ENCODE measurements around the gene NFKBIE. TPM values are rescaled to one million over a fixed set of nuclear protein-coding genes. Genes with fewer than 3 reads are reported as not detected.

Gene NFKBIE
- total and polyA plus RNA-seq, 9 of the 15 experiments (the other 6 are each of a cell fraction or from before 2014, with no cell fraction given): 2.1 to 16.4 (median 11.7) TPM

DNA sequence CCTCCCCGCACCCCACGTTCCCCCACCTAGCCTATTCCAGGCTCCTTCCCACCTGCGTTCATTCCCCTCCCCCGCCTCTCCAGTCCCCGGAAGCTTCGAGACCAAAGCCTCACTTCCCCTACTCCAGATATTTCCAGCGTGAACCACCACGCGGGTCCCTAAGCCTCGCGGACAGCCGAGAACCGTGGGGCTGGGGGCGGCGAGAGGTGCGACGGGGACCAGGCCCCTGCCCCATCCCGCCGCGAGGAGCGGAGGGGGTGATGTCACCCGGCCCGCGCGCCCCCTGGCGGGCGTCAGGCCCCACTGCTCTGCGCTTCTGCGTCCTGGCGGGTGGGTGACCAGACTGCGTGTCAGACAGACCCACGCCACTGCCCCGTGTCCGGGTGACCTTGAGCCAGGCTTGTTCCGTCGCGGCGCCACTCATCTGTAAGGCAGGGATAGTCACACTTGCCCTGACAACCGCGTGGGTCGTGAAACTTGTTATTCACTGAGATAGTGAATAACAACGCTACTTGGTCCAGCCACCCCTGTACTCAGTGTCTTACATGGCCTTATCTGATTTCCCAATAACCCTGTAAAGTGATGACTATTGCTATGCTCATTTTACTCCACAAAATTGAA is 27.4 kb downstream of the NFKBIE start (continued):
- TF ChIP-seq, protein P1, sequence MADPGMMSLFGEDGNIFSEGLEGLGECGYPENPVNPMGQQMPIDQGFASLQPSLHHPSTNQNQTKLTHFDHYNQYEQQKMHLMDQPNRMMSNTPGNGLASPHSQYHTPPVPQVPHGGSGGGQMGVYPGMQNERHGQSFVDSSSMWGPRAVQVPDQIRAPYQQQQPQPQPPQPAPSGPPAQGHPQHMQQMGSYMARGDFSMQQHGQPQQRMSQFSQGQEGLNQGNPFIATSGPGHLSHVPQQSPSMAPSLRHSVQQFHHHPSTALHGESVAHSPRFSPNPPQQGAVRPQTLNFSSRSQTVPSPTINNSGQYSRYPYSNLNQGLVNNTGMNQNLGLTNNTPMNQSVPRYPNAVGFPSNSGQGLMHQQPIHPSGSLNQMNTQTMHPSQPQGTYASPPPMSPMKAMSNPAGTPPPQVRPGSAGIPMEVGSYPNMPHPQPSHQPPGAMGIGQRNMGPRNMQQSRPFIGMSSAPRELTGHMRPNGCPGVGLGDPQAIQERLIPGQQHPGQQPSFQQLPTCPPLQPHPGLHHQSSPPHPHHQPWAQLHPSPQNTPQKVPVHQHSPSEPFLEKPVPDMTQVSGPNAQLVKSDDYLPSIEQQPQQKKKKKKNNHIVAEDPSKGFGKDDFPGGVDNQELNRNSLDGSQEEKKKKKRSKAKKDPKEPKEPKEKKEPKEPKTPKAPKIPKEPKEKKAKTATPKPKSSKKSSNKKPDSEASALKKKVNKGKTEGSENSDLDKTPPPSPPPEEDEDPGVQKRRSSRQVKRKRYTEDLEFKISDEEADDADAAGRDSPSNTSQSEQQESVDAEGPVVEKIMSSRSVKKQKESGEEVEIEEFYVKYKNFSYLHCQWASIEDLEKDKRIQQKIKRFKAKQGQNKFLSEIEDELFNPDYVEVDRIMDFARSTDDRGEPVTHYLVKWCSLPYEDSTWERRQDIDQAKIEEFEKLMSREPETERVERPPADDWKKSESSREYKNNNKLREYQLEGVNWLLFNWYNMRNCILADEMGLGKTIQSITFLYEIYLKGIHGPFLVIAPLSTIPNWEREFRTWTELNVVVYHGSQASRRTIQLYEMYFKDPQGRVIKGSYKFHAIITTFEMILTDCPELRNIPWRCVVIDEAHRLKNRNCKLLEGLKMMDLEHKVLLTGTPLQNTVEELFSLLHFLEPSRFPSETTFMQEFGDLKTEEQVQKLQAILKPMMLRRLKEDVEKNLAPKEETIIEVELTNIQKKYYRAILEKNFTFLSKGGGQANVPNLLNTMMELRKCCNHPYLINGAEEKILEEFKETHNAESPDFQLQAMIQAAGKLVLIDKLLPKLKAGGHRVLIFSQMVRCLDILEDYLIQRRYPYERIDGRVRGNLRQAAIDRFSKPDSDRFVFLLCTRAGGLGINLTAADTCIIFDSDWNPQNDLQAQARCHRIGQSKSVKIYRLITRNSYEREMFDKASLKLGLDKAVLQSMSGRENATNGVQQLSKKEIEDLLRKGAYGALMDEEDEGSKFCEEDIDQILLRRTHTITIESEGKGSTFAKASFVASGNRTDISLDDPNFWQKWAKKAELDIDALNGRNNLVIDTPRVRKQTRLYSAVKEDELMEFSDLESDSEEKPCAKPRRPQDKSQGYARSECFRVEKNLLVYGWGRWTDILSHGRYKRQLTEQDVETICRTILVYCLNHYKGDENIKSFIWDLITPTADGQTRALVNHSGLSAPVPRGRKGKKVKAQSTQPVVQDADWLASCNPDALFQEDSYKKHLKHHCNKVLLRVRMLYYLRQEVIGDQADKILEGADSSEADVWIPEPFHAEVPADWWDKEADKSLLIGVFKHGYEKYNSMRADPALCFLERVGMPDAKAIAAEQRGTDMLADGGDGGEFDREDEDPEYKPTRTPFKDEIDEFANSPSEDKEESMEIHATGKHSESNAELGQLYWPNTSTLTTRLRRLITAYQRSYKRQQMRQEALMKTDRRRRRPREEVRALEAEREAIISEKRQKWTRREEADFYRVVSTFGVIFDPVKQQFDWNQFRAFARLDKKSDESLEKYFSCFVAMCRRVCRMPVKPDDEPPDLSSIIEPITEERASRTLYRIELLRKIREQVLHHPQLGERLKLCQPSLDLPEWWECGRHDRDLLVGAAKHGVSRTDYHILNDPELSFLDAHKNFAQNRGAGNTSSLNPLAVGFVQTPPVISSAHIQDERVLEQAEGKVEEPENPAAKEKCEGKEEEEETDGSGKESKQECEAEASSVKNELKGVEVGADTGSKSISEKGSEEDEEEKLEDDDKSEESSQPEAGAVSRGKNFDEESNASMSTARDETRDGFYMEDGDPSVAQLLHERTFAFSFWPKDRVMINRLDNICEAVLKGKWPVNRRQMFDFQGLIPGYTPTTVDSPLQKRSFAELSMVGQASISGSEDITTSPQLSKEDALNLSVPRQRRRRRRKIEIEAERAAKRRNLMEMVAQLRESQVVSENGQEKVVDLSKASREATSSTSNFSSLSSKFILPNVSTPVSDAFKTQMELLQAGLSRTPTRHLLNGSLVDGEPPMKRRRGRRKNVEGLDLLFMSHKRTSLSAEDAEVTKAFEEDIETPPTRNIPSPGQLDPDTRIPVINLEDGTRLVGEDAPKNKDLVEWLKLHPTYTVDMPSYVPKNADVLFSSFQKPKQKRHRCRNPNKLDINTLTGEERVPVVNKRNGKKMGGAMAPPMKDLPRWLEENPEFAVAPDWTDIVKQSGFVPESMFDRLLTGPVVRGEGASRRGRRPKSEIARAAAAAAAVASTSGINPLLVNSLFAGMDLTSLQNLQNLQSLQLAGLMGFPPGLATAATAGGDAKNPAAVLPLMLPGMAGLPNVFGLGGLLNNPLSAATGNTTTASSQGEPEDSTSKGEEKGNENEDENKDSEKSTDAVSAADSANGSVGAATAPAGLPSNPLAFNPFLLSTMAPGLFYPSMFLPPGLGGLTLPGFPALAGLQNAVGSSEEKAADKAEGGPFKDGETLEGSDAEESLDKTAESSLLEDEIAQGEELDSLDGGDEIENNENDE (IDR thresholded peaks at IDR 0.05; ENCODE audit: low read depth, low read length): no peak
- TF ChIP-seq, protein P2, sequence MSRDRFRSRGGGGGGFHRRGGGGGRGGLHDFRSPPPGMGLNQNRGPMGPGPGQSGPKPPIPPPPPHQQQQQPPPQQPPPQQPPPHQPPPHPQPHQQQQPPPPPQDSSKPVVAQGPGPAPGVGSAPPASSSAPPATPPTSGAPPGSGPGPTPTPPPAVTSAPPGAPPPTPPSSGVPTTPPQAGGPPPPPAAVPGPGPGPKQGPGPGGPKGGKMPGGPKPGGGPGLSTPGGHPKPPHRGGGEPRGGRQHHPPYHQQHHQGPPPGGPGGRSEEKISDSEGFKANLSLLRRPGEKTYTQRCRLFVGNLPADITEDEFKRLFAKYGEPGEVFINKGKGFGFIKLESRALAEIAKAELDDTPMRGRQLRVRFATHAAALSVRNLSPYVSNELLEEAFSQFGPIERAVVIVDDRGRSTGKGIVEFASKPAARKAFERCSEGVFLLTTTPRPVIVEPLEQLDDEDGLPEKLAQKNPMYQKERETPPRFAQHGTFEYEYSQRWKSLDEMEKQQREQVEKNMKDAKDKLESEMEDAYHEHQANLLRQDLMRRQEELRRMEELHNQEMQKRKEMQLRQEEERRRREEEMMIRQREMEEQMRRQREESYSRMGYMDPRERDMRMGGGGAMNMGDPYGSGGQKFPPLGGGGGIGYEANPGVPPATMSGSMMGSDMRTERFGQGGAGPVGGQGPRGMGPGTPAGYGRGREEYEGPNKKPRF (IDR thresholded peaks at IDR 0.05; ENCODE audit: low read depth, low read length): no peak
- TF ChIP-seq NFIC (IDR thresholded peaks at IDR 0.05) (peak; percentile 52), TCF7L2 (IDR thresholded peaks at IDR 0.05; ENCODE audit: low read depth, low read length) (no peak), HSF4 (CRISPR knock-in tag; IDR thresholded peaks at IDR 0.05; ENCODE audit: borderline replicate concordance) (no peak), SNRNP70 (optimal IDR thresholded peaks at IDR 0.05; ENCODE audit: low read depth, low read length) (no peak), ZNF589 (CRISPR knock-in tag; IDR thresholded peaks at IDR 0.05; ENCODE audit: low read depth) (no peak), ZNF561 (CRISPR knock-in tag; conservative IDR thresholded peaks at IDR 0.05) (no peak), SIRT6 (IDR thresholded peaks at IDR 0.05; ENCODE audit: low read depth, low read length) (no peak), POLR2AphosphoS5 (IDR thresholded peaks at IDR 0.05; ENCODE audit: control insufficient read depth, insufficient read depth, low read depth, low read length) (0 out of 2 replicates have a peak, but pooled peaks have one; percentile 4), CBFA2T2 (conservative IDR thresholded peaks at IDR 0.05) (no peak), ZNF75A (CRISPR knock-in tag; IDR thresholded peaks at IDR 0.05) (no peak), ZNF217 (CRISPR knock-in tag; IDR thresholded peaks at IDR 0.05) (no peak)
